Adrenal gland (tissue), 12 donors: ENCODE results near the gene ALOX12B. TPM values are rescaled to one million over a fixed set of nuclear protein-coding genes. Genes with fewer than 3 reads are reported as not detected.

Experiments
- DNase-seq, 7 donors: peaks; one replicate each; pipeline ENCODE4 v3.0.0-alpha.2; 2019 to 2020
- H3K27ac ChIP-seq, 5 donors: fragments of 200-600 bp; sonication (generic) in 4 of 5; 1 replicate in 3 of 5; 2 replicates in 2 of 5; pipeline versions ENCODE4 v1.5.1 to v1.8.0; 2016 to 2020; ENCODE audit warnings: mild to moderate bottlenecking in 1 of 5
- H3K27me3 ChIP-seq: fragments of 200-600 bp; 2 replicates; pipeline ENCODE4 v1.8.0; 2021
- H3K36me3 ChIP-seq, 2 donors: fragments of 200-600 bp; replicated peaks in 1 of 2; 1 replicate in 1 of 2; 2 replicates in 1 of 2; pipeline versions ENCODE4 v1.5.1 to v1.8.0; 2018 to 2022
- H3K4me1 ChIP-seq, 2 donors: fragments of 200-600 bp; replicated peaks in 1 of 2; 1 replicate in 1 of 2; 2 replicates in 1 of 2; pipeline versions ENCODE4 v1.5.1 to v1.8.0; 2018 to 2021
- H3K4me3 ChIP-seq, 4 donors: fragments of 200-600 bp; sonication (generic) in 3 of 4; one replicate each; pipeline ENCODE4 v1.5.1; 2016 to 2018
- H3K9me3 ChIP-seq, 3 donors: fragments of 200-600 bp; sonication (generic) in 1 of 3; replicated peaks in 1 of 3; 1 replicate in 2 of 3; 2 replicates in 1 of 3; pipeline versions ENCODE4 v1.5.1 to v1.8.0; 2016 to 2021
- CTCF ChIP-seq, 6 experiments: fragments of 450-650 bp in 4 of 6; fragments of 200-600 bp in 2 of 6; sonication (generic) in 1 of 6; IDR thresholded peaks; 1 replicate in 5 of 6; 2 replicates in 1 of 6; pipeline versions ENCODE4 v1.5.1 to v1.8.0; 2016 to 2021; ENCODE audit warnings: antibody characterized with exemption in 6 of 6, mild to moderate bottlenecking in 2 of 6, moderate library complexity in 1 of 6
- POLR2A ChIP-seq, 2 donors: fragments of 450-650 bp; IDR thresholded peaks; one replicate each; pipeline ENCODE4 v1.6.1; 2017; ENCODE audit warnings: antibody characterized with exemption in 2 of 2, mild to moderate bottlenecking in 2 of 2, moderate library complexity in 1 of 2
- WGBS, 4 donors: extraction: QIAGEN DNeasy Blood & Tissue Kit in 2 of 4; methylation state at CpG; one replicate each; pipeline versions ENCODE4 v1.1.5 to v1.1.7; 2013 to 2017; 5-methylcytosine and 5-hydroxymethylcytosine counted together
- intact Hi-C, 2 donors: fragments of 100-400 bp; cut with DNase I; formaldehyde crosslinking; loops; one replicate each; pipeline versions ENCODE4 v1.14.1 to v1.15.0; 2022 to 2023
- polyA plus RNA-seq, 3 donors: library from polyadenylated mRNA; stranded (reverse); fragments of 200-250 nt in 2 of 3; fragments of 350-450 nt in 1 of 3; fragmentation: Illumina TruSeq in 1 of 3; extraction: RNeasy Lipid Tissue Mini Kit (QIAGEN cat#74804) in 1 of 3; gene quantifications; one replicate each; pipeline ENCODE4 v1.2.3, GENCODE V29; 2013 to 2014
- total RNA-seq, 9 donors: library from RNA; depleted of rRNA in 4 of 9; stranded (reverse); fragments of >200 nt in 4 of 9; fragments of 120-200 nt in 1 of 9; fragmentation: NEBNext Ultra II Directional in 1 of 9; extraction: Animal tissue kit (Norgen Biotek cat#: 25700) in 1 of 9; gene quantifications; one replicate each; pipeline versions ENCODE4 v1.1.0 to v1.2.4, GENCODE V29; 2013 to 2023
- donor health status: healthy with polysubstance abuse.
- donor health status: Bipolar disorder and iron deficiency.
- donor health status: DM: yes; HTN: yes; CAD: no.
- donor health status: DM: no; HTN: no; CAD: no.
- donor health status: DM: no; HTN: no; CAD: no.
- donor health status: DM: yes; HTN: yes; CAD: no.

Gene ALOX12B
- total and polyA plus RNA-seq, 12 donors, result not detected

- Histone ChIP-seq H3K27me3 (no peaks in the 10 kb centered on the region), H3K4me3 (peak within 1 kb of the TSS in 1 of 4 donors; percentile 38), H3K27ac (peak within 1 kb of the TSS in 1 of 5 donors; percentile 17), H3K9me3 (no peaks in the 10 kb centered on the region), H3K4me1 (no peaks in the 10 kb centered on the region), H3K36me3 (no peaks in the 10 kb centered on the region)
- WGBS, 4 donors, result 7 to 13% (median 12%) methylated on average over 13 to 37 of the region's 37 CpGs
- intact Hi-C loops, result no loop called here
- TF ChIP-seq POLR2A (IDR thresholded peaks at IDR 0.05), result no peak
- TF ChIP-seq CTCF (IDR thresholded peaks at IDR 0.05), result no peak
- DNase-seq, result peak in 2 of 7 donors; percentile 14 to 51
Measured at GRCh38 chr17:8038954-8039610, 48.4 kb downstream of the ALOX12B start, which contains the start of gene ALOX15B. Gene ALOX15B, plus strand, starts transcription at chr17:8039059. Its CDS starts 97 bp downstream, at chr17:8039156.

DNA sequence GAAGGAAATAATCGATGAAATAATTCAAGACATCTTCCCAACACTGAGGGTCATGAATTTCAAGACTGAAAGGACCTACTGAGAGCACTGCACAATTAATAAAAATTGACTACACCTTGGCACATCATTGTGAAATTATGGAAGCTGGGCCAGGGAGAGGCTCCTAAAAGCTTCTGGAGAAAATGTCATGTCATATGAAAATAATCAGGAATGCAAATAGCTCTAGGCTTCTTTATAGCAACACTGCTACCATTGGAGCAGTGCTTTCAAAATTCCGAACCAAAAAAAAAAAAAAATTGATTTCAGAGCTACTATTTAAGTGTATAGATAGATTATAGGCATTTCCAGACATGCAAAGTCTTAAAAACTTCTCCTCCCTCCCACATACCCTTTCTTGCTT is 55.1 kb downstream of the ALOX12B start:
- no peak for TF ChIP-seq CTCF (IDR thresholded peaks at IDR 0.05)
- TF ChIP-seq POLR2A (IDR thresholded peaks at IDR 0.05), result no peak
- DNase-seq, result no peak
- 56 to 86% (median 82%) methylated on average over 2 of the region's 2 CpGs for WGBS, 4 donors
- Histone ChIP-seq H3K4me1 (no peaks in the 10 kb centered on the region), H3K27ac (no peak overlapping the region), H3K36me3 (no peaks in the 10 kb centered on the region), H3K9me3 (no peaks in the 10 kb centered on the region), H3K4me3 (no peak overlapping the region), H3K27me3 (peaks cover 8% of the 10 kb centered on the region)
- intact Hi-C loops, result no loop called here

DNA sequence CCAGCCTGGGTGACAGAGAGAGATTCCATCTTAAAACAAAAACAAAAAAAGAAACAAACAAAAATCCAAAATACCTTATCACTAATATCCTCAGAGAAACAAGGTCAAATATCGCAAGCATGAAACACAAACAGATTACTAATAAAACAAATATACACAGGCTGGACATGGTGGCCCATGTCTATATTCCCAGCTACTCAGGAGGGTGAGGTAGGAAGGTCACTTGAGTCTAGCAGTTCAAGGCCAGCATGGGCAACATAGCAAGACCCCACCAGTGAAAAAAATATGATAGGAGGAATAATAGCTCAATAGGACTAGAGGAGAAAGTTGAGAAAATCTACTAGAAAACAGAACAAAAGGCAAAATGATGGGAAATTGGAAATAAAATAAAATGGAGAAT is 55.6 kb downstream of the ALOX12B start:
- intact Hi-C loops, result no loop called here
- no peaks in the 10 kb centered on the region for H3K9me3 ChIP-seq
- no peak for DNase-seq

GRCh38 chr17:8031261-8031661 is 56.3 kb downstream of the ALOX12B start:
- no peak for TF ChIP-seq POLR2A (IDR thresholded peaks at IDR 0.05)
- no peak for TF ChIP-seq CTCF (IDR thresholded peaks at IDR 0.05)
- H3K27ac ChIP-seq, result no peak overlapping the region
- no peaks in the 10 kb centered on the region for H3K9me3 ChIP-seq
- H3K4me1 ChIP-seq, result no peaks in the 10 kb centered on the region
- intact Hi-C loops, result no loop called here
- 54 to 65% (median 58%) methylated on average over 2 to 6 of the region's 6 CpGs for WGBS, 4 donors
- no peaks in the 10 kb centered on the region for H3K36me3 ChIP-seq
- H3K4me3 ChIP-seq, result no peak overlapping the region
- DNase-seq, result no peak
- H3K27me3 ChIP-seq, result peaks cover 16% of the 10 kb centered on the region

More for the DNA sequence above, 55.6 kb downstream of the ALOX12B start:
- Histone ChIP-seq H3K27ac (no peak overlapping the region), H3K36me3 (no peaks in the 10 kb centered on the region), H3K4me3 (no peak overlapping the region), H3K4me1 (no peaks in the 10 kb centered on the region), H3K27me3 (peaks cover 13% of the 10 kb centered on the region)
- WGBS, 4 donors, result 40 to 61% (median 49%) methylated on average over 1 of the region's 1 CpG
- TF ChIP-seq CTCF (IDR thresholded peaks at IDR 0.05) (no peak), POLR2A (IDR thresholded peaks at IDR 0.05) (no peak)
